ENCODE results near the gene ECI2. TPM values are rescaled to one million over a fixed set of nuclear protein-coding genes. Genes with fewer than 3 reads are reported as not detected.

ECI2 gene
- total RNA-seq, 6 donors from 2014 or later: 20.8 to 51.5 (median 34.1) TPM

- Histone ChIP-seq H3K4me3 (no peak overlapping the region), H3K9me3 (no peaks in the 10 kb centered on the region), H3K27ac (no peak overlapping the region), H3K27me3 (no peaks in the 10 kb centered on the region), H3K4me1 (peaks cover 4 to 12% (median 11%) of the 10 kb centered on the region in 4 donors), H3K36me3 (no peaks in the 10 kb centered on the region)
- TF ChIP-seq CTCF (IDR thresholded peaks at IDR 0.05) (no peak), POLR2A (IDR thresholded peaks at IDR 0.05) (no peak), POLR2AphosphoS5 (IDR thresholded peaks at IDR 0.05) (no peak), EP300 (IDR thresholded peaks at IDR 0.05) (no peak)
- WGBS, 2 donors: 75 to 79% methylated on average over 3 of the region's 3 CpGs
- ATAC-seq (ENCODE audit: low FRiP score in 2 of 2) (no peak), DNase-seq (no peak)
These were observed 3.9 kb upstream of the ECI2 start for GRCh38 chr6:4139272-4139671.

- no peak for ATAC-seq (ENCODE audit: low FRiP score in 2 of 2)
- H3K36me3 ChIP-seq: no peaks in the 10 kb centered on the region
- H3K9me3 ChIP-seq: no peaks in the 10 kb centered on the region
- DNase-seq: no peak
- no peaks in the 10 kb centered on the region for H3K27me3 ChIP-seq
- H3K27ac ChIP-seq: no peak overlapping the region
- 74 to 83% methylated on average over 3 of the region's 3 CpGs for WGBS, 2 donors
- TF ChIP-seq EP300 (IDR thresholded peaks at IDR 0.05): no peak
- TF ChIP-seq CTCF (IDR thresholded peaks at IDR 0.05): no peak
- TF ChIP-seq POLR2AphosphoS5 (IDR thresholded peaks at IDR 0.05): no peak
- no peak for TF ChIP-seq POLR2A (IDR thresholded peaks at IDR 0.05)
- H3K4me3 ChIP-seq: no peak overlapping the region
- peaks cover 15 to 22% (median 20%) of the 10 kb centered on the region in 4 donors for H3K4me1 ChIP-seq
These were observed 2.8 kb upstream of the ECI2 start for GRCh38 chr6:4138186-4138585.

- no peaks in the 10 kb centered on the region for H3K27me3 ChIP-seq
- H3K27ac ChIP-seq: peak overlapping the region; percentile 82 to 93 (median 90)
- H3K9me3 ChIP-seq: no peaks in the 10 kb centered on the region
- TF ChIP-seq CTCF (IDR thresholded peaks at IDR 0.05): no peak
- no peak for TF ChIP-seq POLR2A (IDR thresholded peaks at IDR 0.05)
- TF ChIP-seq POLR2AphosphoS5 (IDR thresholded peaks at IDR 0.05): no peak
- no peak for TF ChIP-seq EP300 (IDR thresholded peaks at IDR 0.05)
- ATAC-seq (ENCODE audit: low FRiP score in 2 of 2) (no peak), DNase-seq (no peak)
- peaks cover 0 to 5% (median 0%) of the 10 kb centered on the region in 4 donors for H3K36me3 ChIP-seq
- peaks cover 15 to 25% (median 20%) of the 10 kb centered on the region in 4 donors for H3K4me1 ChIP-seq
- H3K4me3 ChIP-seq: peak overlapping the region; percentile 55 to 87 (median 72)
- 6 to 13% methylated on average over 1 of the region's 1 CpG for WGBS, 2 donors
These were observed 1.0 kb upstream of the ECI2 start for GRCh38 chr6:4136354-4136831.

GRCh38 chr6:4135665-4136353 is 434 bp upstream of the ECI2 start:
- ATAC-seq (ENCODE audit: low FRiP score in 2 of 2) (peak; percentile 97 to 98), DNase-seq (peak; percentile 97 to 100)
- no peaks in the 10 kb centered on the region for H3K9me3 ChIP-seq
- peaks cover 15 to 25% (median 20%) of the 10 kb centered on the region in 4 donors for H3K4me1 ChIP-seq
- 0% methylated on average over 7 to 36 of the region's 64 CpGs for WGBS, 2 donors
- no peaks in the 10 kb centered on the region for H3K27me3 ChIP-seq
- H3K36me3 ChIP-seq: peaks cover 0 to 10% (median 0%) of the 10 kb centered on the region in 4 donors
- TF ChIP-seq POLR2A (IDR thresholded peaks at IDR 0.05) (peak in 2 of 4 donors; percentile 31 to 54), POLR2AphosphoS5 (IDR thresholded peaks at IDR 0.05) (peak; percentile 10 to 70), CTCF (IDR thresholded peaks at IDR 0.05) (no peak), EP300 (IDR thresholded peaks at IDR 0.05) (no peak)
- peak overlapping the region; percentile 82 to 93 (median 90) for H3K27ac ChIP-seq
- peak overlapping the region; percentile 55 to 87 (median 72) for H3K4me3 ChIP-seq
